ENCODE data around the gene TTPAL. TPM values are rescaled to one million over a fixed set of nuclear protein-coding genes. Genes with fewer than 3 reads are reported as not detected.

Gene TTPAL
- total and polyA plus RNA-seq, 9 of the 15 experiments (the other 6 are each of a cell fraction or from before 2014, with no cell fraction given): 1.1 to 7.0 (median 2.6) TPM

GRCh38 chr20:44520881-44521280 is 45.2 kb downstream of the TTPAL start (continued):
- TF ChIP-seq FOXK1 (CRISPR knock-in tag; IDR thresholded peaks at IDR 0.05; ENCODE audit: borderline replicate concordance) (no peak), SIN3A (IDR thresholded peaks at IDR 0.05; ENCODE audit: borderline replicate concordance in 2 of 2, control insufficient read depth in 1 of 2, low read depth in 2 of 2, low read length in 2 of 2) (no peak), KAT7 (CRISPR knock-in tag; IDR thresholded peaks at IDR 0.05; ENCODE audit: borderline replicate concordance) (no peak), MEIS2 (IDR thresholded peaks at IDR 0.05; ENCODE audit: partially characterized antibody) (no peak), FOXA1 (IDR thresholded peaks at IDR 0.05; ENCODE audit: borderline replicate concordance) (no peak), JUN (IDR thresholded peaks at IDR 0.05; ENCODE audit: borderline replicate concordance, low read depth, low read length) (no peak), JUN (CRISPR knock-in tag; IDR thresholded peaks at IDR 0.05; ENCODE audit: borderline replicate concordance) (no peak), NCOA4 (IDR thresholded peaks at IDR 0.05; ENCODE audit: partially characterized antibody) (no peak), DDX20 (tag; IDR thresholded peaks at IDR 0.05; ENCODE audit: low read depth) (no peak), ZNF592 (IDR thresholded peaks at IDR 0.05) (no peak)
- TF ChIP-seq, protein P1, sequence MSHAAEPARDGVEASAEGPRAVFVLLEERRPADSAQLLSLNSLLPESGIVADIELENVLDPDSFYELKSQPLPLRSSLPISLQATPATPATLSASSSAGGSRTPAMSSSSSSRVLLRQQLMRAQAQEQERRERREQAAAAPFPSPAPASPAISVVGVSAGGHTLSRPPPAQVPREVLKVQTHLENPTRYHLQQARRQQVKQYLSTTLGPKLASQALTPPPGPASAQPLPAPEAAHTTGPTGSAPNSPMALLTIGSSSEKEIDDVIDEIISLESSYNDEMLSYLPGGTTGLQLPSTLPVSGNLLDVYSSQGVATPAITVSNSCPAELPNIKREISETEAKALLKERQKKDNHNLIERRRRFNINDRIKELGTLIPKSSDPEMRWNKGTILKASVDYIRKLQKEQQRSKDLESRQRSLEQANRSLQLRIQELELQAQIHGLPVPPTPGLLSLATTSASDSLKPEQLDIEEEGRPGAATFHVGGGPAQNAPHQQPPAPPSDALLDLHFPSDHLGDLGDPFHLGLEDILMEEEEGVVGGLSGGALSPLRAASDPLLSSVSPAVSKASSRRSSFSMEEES (CRISPR knock-in tag; IDR thresholded peaks at IDR 0.05): no peak

Data from K562 (cell line).